ENCODE data around the gene GIT1. TPM values are rescaled to one million over a fixed set of nuclear protein-coding genes. Genes with fewer than 3 reads are reported as not detected.
A peak's percentile ranks its signal among the peaks of the same experiment; 100 is the strongest.

Gene GIT1
- polyA plus RNA-seq, 1 experiment = 32.0 TPM

- CTCF ChIA-PET = interaction anchor here (1.1 to 5.6 kb wide), 4 partner anchors 10 to 35 kb away, joined by 3 to 61 read pairs (median 30); partner anchors contain the start of gene ANKRD13B
- POLR2A ChIA-PET = no interaction called here
- H3K4me3 ChIP-seq (ENCODE audit: low read depth, low read length) = no peak overlapping the region
- no peak for DNase-seq (ENCODE audit: low read depth)
- no peak for TF ChIP-seq CTCF (IDR thresholded peaks at IDR 0.05; ENCODE audit: insufficient read depth, low read depth, low read length)
- peaks cover 21% of the 10 kb centered on the region for H3K36me3 ChIP-seq (ENCODE audit: control insufficient read depth, insufficient read depth, low read length)
- H3K27me3 ChIP-seq (ENCODE audit: control insufficient read depth, insufficient read depth, low read length) = no peaks in the 10 kb centered on the region
Measured at GRCh38 chr17:29582772-29583171, 6.7 kb downstream of the GIT1 start.

- CTCF ChIA-PET = interaction anchor here (0.6 to 5.6 kb wide), 8 partner anchors 10 to 511 kb away, joined by 3 to 61 read pairs (median 6); partner anchors contain the start of genes ANKRD13B and TAOK1
- TF ChIP-seq CTCF (IDR thresholded peaks at IDR 0.05; ENCODE audit: insufficient read depth, low read depth, low read length) = no peak
- Histone ChIP-seq H3K36me3 (ENCODE audit: control insufficient read depth, insufficient read depth, low read length) (peaks cover 25% of the 10 kb centered on the region), H3K27me3 (ENCODE audit: control insufficient read depth, insufficient read depth, low read length) (no peaks in the 10 kb centered on the region), H3K4me3 (ENCODE audit: low read depth, low read length) (no peak overlapping the region)
- POLR2A ChIA-PET = no interaction called here
- no peak for DNase-seq (ENCODE audit: low read depth)
Measured at GRCh38 chr17:29582254-29582765, 7.1 kb downstream of the GIT1 start.

- TF ChIP-seq CTCF (IDR thresholded peaks at IDR 0.05; ENCODE audit: insufficient read depth, low read depth, low read length) = no peak
- Histone ChIP-seq H3K36me3 (ENCODE audit: control insufficient read depth, insufficient read depth, low read length) (peaks cover 25% of the 10 kb centered on the region), H3K4me3 (ENCODE audit: low read depth, low read length) (no peak overlapping the region), H3K27me3 (ENCODE audit: control insufficient read depth, insufficient read depth, low read length) (no peaks in the 10 kb centered on the region)
- ChIA-PET POLR2A (no interaction called here), CTCF (interaction anchor here (0.6 to 5.6 kb wide), 14 partner anchors 10 to 512 kb away, joined by 3 to 61 read pairs (median 4); partner anchors contain the start of genes ANKRD13B and TAOK1)
- no peak for DNase-seq (ENCODE audit: low read depth)
Measured at GRCh38 chr17:29581583-29582253, 7.7 kb downstream of the GIT1 start.

GRCh38 chr17:29579866-29580771 is 9.3 kb downstream of the GIT1 start:
- Histone ChIP-seq H3K4me3 (ENCODE audit: low read depth, low read length) (no peak overlapping the region), H3K27me3 (ENCODE audit: control insufficient read depth, insufficient read depth, low read length) (no peaks in the 10 kb centered on the region), H3K36me3 (ENCODE audit: control insufficient read depth, insufficient read depth, low read length) (peaks cover 34% of the 10 kb centered on the region)
- POLR2A ChIA-PET = interaction anchor here (0.6 kb wide), 1 partner anchor 159 kb away, joined by 3 read pairs; no protein-coding TSS in a partner anchor
- no peak for DNase-seq (ENCODE audit: low read depth)
- CTCF ChIA-PET = interaction anchor here (0.7 to 5.6 kb wide), 19 partner anchors 8 to 351 kb away, joined by 3 to 61 read pairs (median 4); partner anchors contain the start of gene ANKRD13B
- peak; percentile 89 for TF ChIP-seq CTCF (IDR thresholded peaks at IDR 0.05; ENCODE audit: insufficient read depth, low read depth, low read length)
